ENCODE data around the gene ENHO.
A peak's percentile ranks its signal among the peaks of the same experiment; 100 is the strongest.

ENHO gene

GRCh38 chr9:34522971-34523797 lies at the start of gene ENHO:
Gene ENHO (minus strand): TSS chr9:34522990. CDS start chr9:34521695, 1,295 bp downstream.
- DNase-seq: peak; percentile 90

- DNase-seq: no peak
These were observed 49.3 kb upstream of the ENHO start for GRCh38 chr9:34572092-34572491.

DNA sequence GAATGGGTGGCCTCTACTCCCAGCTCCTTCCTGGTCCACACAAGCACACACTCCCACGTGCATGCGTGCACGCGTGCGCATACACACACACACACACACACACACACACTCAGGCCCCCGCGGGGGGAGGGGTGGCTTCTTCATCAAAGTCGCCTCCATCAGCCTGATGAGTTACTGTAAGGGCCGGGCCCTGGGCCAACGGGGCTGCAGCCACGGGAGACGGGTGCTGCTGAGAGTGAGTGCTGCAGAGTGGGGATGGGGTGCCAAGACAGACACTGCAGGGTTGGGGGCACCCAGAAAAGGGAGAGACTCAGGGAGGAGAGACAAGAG lies 48.7 kb upstream of the ENHO start:
- no peak for DNase-seq

DNA sequence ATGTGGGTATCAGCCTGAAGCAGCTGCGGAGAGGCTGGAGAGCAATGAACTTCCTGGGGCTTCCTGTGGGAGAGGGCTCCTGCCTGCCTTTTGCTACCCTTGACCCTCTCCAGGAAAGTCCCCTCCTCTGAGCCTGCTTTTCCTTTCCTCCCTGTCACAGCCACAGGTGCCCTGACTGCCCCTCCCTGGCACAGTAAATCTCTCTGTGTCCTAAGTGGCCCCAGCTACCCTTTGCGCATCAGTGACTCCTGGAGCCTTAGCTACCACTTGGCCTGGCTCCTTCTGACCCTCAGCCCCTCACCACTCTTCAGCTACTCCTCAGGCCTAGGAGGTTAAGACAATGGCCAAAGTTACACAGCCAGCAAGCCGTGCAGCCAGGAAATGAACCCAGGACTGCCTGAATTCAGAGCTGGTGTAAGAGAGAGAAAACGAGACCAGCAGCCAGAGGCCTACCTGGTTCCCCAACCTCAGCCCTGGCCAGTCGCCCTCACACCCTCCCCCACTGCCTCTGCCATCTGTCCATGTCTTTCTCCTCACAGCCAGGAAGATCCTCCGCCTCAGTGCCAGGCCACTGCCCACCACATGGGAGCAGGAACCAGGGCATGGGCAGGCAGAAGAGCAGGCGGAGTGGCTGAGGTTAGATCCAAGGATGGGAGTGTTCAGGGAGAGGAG lies 48.2 kb upstream of the ENHO start:
- no peak for DNase-seq

DNA sequence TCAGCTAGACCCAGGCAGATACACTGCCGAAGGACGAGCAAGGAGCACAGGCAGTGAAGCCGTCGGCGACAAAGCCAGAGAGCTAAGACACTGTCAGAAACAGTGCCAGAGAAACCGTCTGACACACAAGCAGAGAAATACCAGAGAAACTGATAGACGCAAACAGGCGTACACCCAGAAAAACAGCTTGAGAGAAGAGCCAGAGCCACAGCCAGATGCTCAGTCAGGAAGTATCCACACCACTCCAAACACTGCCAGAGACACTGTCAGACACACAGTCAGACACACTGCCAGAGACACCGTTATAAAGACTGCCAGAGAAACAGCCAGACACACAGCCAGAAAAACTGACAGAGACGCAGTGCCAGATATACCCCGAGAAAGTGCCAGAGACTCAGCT lies 47.6 kb upstream of the ENHO start:
- DNase-seq: no peak

- no peak for DNase-seq
These were observed 46.0 kb upstream of the ENHO start for GRCh38 chr9:34568774-34569173.

- DNase-seq: no peak
These were observed 45.3 kb upstream of the ENHO start for GRCh38 chr9:34568133-34568532.

- no peak for DNase-seq
These were observed 44.2 kb upstream of the ENHO start for GRCh38 chr9:34566972-34567371.

- no peak for DNase-seq
These were observed 43.5 kb upstream of the ENHO start for GRCh38 chr9:34566322-34566721.

DNA sequence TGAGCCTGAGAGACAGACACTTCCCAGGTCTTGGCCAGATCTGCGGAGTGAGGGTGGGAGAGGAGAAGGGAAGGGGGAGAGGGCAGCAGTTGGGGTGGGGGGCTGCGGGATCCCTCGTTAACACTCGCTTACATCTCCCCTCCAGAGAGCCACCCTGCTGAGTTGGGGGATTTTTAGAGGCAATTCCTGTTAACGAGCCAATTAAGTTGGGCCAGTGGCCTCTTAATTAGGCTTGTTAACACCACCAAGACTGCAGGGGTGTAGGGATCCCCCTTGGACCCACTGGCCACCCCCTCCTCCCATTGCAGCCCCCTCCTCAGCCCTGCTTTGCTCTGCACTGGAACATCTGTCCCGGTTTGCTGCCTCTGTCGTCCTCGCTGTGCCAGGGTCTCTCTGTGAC lies 43.1 kb upstream of the ENHO start:
- no peak for DNase-seq

DNA sequence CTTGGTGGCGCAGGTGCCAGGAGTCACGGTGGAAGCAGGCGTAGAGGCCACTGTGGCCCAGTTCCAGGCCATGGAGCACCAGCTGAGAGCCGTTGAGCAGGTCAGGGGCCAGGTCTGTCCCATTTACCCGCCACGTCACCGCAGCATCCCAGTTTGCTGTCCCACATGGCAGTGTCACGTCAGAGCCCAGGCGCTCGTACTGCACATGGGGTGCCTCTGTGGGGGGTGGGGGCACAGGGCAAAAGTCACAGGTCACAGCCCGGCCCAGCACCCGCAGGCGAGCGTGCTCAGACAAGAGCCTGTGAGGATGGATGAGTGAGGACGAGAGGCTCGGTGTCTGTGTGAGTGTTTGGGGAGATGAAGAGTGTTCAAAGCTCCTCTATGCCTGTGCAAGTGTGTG lies 41.8 kb upstream of the ENHO start:
- DNase-seq: no peak

GRCh38 chr9:34563262-34563661 lies 40.5 kb upstream of the ENHO start:
- DNase-seq: no peak

DNA sequence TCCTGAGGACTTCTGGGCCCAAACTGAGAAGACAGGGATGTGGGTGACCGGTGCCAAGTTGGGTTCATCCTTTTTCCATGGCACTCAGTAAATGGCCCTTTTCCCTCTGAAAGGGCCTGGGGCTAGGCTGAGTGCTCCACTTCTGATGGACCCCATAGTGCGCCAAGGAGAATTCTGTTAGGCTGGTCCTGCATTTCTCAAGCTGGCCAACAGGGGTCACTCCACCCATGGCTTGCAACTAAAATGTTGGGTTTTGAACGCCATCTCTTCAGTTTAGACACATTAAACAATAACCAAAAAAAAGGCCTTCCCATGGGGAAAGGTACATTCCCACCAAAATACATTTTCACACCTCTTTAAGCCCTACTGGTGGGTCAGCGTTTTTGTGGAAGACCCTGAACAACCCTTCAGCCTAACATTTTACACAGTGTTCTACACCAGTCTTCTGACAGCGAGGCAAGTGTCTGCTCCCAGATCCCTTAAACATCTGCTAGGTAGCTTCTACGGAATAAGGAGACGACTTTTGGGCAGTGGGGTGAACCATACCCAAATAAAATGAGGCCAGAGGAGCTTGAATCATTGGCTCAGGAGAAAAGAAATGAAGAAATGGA lies 39.5 kb upstream of the ENHO start:
- DNase-seq: no peak

GRCh38 chr9:34560599-34561214 lies 37.9 kb upstream of the ENHO start:
- no peak for DNase-seq

GRCh38 chr9:34559624-34560455 lies 37.0 kb upstream of the ENHO start:
- DNase-seq: no peak

DNA sequence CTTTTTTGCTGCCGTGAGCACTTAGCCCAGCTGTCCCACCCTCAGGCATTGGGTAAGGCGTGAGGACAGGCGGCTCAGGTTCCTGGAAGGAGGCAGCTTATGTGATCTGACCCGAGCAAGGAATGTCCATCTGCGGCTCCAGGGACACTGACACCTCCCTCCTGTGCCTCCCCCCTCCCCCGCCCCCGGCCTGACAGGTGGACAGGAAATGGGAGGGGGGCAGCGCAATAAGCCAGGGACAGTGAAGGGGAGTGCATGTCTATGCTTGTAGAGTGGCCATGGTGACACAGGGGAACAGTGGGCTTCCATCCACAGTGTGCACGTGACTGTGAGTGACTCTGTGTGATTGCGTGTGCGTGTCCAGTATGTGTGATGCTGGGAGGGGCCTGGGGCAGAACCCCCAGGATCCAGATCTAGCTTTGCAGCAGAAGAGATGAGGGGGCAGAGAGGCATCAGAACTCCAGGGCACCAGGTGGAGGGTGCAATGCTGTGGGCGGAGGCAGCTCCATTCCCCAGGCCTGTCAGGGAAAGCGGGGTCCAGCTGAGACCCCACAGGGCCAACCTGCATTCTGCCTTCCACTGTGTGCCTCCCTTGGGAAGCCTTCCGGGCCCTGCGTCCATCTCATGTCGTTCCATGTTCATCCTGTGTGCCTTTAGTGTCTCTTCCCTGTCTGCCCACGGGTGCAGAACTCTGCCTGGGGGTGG lies 36.3 kb upstream of the ENHO start:
- DNase-seq: no peak

GRCh38 chr9:34558364-34558763 lies 35.6 kb upstream of the ENHO start:
- no peak for DNase-seq

DNA sequence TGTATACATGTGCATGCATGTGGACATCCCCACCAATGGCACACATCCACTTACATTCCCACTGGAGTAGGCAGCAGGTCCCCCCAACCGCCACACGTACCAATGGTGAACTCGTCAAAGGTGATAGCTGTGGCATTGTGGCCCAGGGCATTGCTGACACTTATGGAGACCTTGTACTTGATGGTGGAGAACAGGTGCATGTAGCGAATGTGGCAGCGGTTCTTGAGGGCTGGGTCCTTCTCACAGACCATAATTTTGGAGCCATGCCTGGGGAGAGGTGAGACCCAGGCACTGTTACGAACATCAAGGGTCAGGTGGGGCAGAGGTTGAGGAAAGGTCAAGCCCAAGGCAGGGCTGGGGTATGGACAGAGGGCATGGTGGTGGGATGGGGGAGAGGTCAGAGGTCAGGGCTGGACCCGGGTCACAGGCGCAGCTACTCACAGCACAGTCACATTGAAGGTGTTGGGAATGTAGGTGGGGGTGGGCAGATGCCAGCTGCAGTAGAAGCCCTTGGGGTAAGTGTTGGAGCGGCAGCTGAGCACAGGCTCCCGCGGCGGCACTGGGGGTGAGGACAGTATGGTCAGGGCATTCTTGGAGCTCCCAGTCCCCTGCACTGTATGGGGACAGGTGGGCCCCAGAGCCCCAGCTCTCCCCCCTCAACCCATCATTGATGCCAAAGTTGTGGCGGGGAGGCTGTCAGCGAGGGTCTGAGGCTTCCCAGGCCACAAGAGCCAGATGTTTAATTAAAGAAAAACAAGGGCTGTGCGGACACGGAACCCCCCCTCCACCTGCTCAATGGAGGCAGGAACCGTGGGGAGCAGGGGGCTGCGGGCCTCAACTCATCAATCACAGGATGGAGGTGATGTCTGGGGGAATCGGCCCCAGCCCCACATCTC lies 34.9 kb upstream of the ENHO start:
- DNase-seq: no peak

- no peak for DNase-seq
These were observed 34.2 kb upstream of the ENHO start for GRCh38 chr9:34556949-34557348.

GRCh38 chr9:34555936-34556525 lies 33.2 kb upstream of the ENHO start:
- no peak for DNase-seq

- DNase-seq: no peak
These were observed 32.7 kb upstream of the ENHO start for GRCh38 chr9:34555500-34555899.
